Measurements from ENCODE around the gene COMMD4.

Gene COMMD4

DNA sequence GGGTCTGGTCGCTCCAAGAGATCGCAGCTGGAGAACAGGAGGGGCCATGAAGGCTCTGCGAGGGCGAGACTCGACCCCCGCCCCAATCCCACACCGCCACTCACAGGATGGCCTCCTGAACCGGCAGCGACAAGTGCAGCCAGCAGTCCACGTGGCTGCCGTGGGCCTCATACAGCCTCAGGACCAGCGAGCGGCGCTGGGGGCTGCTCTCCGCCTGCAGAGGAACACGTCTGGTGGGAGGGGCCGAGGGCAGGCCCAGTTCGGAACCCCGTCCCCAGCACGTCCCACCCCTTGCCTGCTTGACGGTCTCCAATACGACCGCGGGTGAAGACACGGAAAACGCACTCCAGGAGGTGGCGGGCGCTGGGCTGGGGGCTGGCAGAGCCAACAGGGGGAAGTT is 20.1 kb downstream of the COMMD4 start:
- no peak for DNase-seq
- Mint-ChIP-seq H3K9me3 (no peaks in the 10 kb centered on the region), H3K27ac (no peak overlapping the region)

DNA sequence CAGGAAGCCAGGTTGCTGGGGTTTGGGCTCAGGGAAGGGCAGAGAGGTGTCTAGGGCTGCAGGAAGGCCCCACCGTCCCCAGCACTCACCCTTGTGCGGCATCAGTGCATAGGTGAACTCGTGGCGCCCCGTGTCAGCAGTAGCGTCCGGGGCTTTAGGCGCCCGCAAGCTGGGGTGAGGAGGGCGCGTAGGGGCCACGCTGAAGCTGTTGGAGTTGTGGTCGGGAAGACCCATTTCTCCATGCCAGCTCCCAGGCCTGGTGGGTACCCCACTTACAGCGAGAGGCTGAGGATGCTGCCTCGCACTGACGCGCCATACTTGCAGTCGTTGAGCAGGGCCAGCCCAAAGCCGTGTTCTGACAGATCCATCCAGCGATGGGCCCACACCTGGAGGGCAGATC is 20.7 kb downstream of the COMMD4 start:
- TF ChIP-seq, protein P1, sequence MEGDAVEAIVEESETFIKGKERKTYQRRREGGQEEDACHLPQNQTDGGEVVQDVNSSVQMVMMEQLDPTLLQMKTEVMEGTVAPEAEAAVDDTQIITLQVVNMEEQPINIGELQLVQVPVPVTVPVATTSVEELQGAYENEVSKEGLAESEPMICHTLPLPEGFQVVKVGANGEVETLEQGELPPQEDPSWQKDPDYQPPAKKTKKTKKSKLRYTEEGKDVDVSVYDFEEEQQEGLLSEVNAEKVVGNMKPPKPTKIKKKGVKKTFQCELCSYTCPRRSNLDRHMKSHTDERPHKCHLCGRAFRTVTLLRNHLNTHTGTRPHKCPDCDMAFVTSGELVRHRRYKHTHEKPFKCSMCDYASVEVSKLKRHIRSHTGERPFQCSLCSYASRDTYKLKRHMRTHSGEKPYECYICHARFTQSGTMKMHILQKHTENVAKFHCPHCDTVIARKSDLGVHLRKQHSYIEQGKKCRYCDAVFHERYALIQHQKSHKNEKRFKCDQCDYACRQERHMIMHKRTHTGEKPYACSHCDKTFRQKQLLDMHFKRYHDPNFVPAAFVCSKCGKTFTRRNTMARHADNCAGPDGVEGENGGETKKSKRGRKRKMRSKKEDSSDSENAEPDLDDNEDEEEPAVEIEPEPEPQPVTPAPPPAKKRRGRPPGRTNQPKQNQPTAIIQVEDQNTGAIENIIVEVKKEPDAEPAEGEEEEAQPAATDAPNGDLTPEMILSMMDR (IDR thresholded peaks at IDR 0.05): no peak
- peaks cover 3% of the 10 kb centered on the region for H3K27me3 Mint-ChIP-seq (ENCODE audit: low read depth, poor library complexity)
- H3K4me1 Mint-ChIP-seq: no peaks in the 10 kb centered on the region
- no peaks in the 10 kb centered on the region for H3K9me3 Mint-ChIP-seq
- peaks cover 4% of the 10 kb centered on the region for H3K36me3 Mint-ChIP-seq (ENCODE audit: low read depth)
- no peak overlapping the region for H3K27ac Mint-ChIP-seq
- DNase-seq: no peak
- H3K4me3 Mint-ChIP-seq: no peak overlapping the region

More for the DNA sequence above, 20.1 kb downstream of the COMMD4 start:
- H3K27me3 Mint-ChIP-seq (ENCODE audit: low read depth, poor library complexity): peaks cover 7% of the 10 kb centered on the region
- peaks cover 4% of the 10 kb centered on the region for H3K36me3 Mint-ChIP-seq (ENCODE audit: low read depth)
- TF ChIP-seq, protein P1 (IDR thresholded peaks at IDR 0.05): no peak
- peaks cover under 1% of the 10 kb centered on the region for H3K4me1 Mint-ChIP-seq
- no peak overlapping the region for H3K4me3 Mint-ChIP-seq

DNA sequence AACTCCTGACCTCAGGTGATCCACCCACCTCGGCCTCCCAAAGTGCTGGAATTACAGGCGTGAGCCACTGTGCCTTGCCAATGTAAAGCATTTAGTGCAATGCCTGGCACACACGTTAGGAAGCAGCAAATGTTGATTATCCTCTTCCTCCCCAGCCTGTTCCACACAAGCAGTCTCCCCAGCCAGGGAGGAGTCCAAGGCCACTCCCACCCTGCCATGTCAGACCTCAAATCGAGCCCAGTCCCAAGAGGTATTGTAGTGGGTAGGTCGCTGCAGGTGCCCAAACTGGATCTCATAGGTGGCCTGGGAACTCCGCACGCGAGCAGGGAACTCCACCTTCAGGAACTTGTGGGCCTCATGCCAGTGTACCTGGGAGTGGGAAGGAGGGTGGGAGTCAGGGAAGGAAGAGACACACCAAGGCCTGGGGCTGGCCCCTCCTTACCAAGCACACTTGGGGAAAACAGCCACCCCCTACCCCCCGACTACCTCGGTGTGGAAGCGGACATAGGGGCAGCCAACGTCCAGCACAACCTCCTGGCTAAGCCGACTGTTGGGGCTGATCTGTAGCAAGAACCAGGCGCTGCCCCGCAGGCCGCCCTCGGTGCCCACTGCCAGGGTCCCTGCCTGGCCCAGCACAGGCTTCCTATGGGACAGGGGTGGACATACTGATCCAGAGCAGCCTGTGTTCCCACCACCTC is 22.3 kb downstream of the COMMD4 start:
- no peak for DNase-seq

DNA sequence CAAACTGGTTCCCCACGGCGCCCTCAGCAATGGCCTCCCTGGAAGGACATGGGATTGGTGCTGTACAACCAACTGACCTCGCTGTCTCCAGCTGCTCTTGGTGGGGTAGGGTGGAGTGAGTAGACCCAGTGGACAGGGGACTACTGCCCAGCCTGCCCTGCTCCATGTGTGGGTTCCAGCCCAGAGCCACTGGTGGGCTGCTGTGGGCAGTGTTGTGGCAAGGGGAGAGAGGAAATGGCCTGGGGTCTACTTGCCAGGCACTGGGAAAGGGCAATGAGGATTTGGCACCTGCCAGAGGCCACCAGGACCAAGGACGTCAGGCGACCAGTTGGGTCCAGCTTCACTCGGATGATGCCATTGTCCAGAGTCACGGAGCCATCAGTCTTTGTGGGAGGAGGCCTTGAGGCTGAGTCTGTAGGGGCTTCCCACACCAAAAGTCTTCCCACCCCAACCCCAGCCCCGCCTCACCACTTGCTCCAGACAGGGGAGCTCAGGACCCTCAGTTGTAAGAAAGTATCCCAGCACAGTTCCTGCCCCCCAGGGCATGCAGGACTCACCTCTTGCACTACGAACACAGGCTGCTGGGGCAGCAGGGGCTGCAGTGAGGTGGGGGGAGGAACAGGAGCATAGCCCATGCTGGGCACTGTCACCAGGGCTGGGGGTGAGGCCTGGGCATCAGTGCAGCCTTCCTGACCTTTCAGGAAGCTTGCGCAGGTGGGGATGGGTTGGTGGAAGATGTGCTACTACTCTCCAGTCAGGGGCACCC is 23.1 kb downstream of the COMMD4 start:
- peaks cover 3% of the 10 kb centered on the region for H3K27me3 Mint-ChIP-seq (ENCODE audit: low read depth, poor library complexity)
- no peak overlapping the region for H3K4me3 Mint-ChIP-seq
- no peak for DNase-seq

More for the DNA sequence above, 22.3 kb downstream of the COMMD4 start:
- TF ChIP-seq, protein P1 (IDR thresholded peaks at IDR 0.05): no peak
- Mint-ChIP-seq H3K9me3 (no peaks in the 10 kb centered on the region), H3K4me1 (no peaks in the 10 kb centered on the region), H3K4me3 (no peak overlapping the region), H3K27ac (no peak overlapping the region), H3K27me3 (ENCODE audit: low read depth, poor library complexity) (peaks cover 3% of the 10 kb centered on the region), H3K36me3 (ENCODE audit: low read depth) (peaks cover 4% of the 10 kb centered on the region)

DNA sequence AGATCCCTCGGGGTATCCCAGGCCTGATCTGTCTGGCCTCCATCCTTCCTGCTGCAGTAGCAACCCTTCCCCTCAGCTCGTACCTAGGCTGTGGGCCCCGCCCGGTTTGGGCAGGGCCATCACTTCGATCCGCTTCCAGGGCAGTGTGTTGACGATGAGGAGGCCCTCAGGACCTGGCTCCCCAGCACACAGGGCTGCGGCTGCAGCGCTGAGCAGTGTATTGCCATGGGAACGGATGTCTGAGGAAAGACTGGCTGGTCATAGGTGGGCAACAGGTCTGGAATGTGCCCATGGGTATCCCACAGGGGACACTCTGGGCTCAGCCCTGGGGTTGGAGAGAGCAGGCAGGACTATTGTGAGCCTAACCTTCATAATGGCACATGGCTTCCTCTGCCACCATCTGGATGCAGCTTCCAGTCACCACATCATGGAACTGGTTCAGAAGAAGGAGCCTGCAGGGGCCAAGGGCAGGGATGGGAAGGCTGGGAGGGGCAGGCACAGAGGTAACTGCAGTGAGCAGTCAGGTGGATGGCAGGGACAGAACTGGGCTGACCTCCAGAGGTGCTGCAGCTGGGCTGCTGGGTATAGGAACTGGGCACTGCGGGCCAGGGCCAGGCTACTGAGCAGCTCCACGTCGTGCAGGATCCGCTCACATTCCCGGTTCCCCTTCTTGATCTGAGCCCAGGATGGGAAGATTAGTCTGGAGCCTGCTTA is 23.8 kb downstream of the COMMD4 start:
- H3K36me3 Mint-ChIP-seq (ENCODE audit: low read depth): peaks cover 5% of the 10 kb centered on the region
- no peaks in the 10 kb centered on the region for H3K9me3 Mint-ChIP-seq
- DNase-seq: no peak
- no peak overlapping the region for H3K4me3 Mint-ChIP-seq
- no peaks in the 10 kb centered on the region for H3K4me1 Mint-ChIP-seq
- H3K27ac Mint-ChIP-seq: no peak overlapping the region
- H3K27me3 Mint-ChIP-seq (ENCODE audit: low read depth, poor library complexity): peaks cover 3% of the 10 kb centered on the region
- TF ChIP-seq, protein P1 (IDR thresholded peaks at IDR 0.05): no peak

More for the DNA sequence above, 23.1 kb downstream of the COMMD4 start:
- TF ChIP-seq, protein P1 (IDR thresholded peaks at IDR 0.05): no peak
- no peaks in the 10 kb centered on the region for H3K4me1 Mint-ChIP-seq
- H3K9me3 Mint-ChIP-seq: no peaks in the 10 kb centered on the region
- peaks cover 4% of the 10 kb centered on the region for H3K36me3 Mint-ChIP-seq (ENCODE audit: low read depth)
- H3K27ac Mint-ChIP-seq: no peak overlapping the region

All from nephron progenitor cell (in vitro differentiated cells).